Measurements from ENCODE around the gene GPBP1.
"Not testable (repeated sequence)": the region's sequence is repeated elsewhere in the genome, so short reads cannot be mapped to it uniquely, and the experiment has no call there.

The GPBP1 gene

DNA sequence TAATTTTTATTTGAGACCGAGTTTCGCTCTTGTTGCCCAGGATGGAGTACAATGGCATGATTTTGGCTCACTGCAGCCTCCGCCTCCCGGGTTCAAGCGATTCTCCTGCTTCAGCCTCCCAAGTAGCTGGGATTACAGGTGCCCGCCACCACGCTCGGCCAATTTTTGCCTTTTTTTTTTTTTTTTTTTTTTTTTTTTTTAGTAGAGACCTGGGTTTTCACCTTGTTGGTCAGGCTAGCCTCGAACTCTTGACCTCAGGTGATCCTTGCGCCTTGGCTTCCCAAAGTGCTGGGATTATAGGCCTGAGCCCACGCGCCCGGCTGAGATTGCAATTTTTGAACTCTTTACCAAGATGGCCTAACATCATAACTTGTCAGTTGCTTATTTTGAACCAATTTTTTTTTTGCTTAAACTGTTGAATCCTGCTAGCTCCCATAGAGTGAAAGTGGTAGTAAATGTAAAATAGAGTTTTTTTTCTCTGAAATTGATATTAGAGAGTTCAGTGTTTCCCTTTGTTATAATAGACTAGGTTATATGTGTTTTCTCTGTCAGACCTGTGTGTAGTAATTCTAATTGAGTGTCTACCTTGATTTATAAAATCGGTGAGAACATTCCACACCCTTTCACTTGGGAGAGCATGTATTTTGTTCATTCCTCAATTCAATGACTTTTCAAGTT is 3.8 kb downstream of the GPBP1 start:
- no peak for DNase-seq

DNA sequence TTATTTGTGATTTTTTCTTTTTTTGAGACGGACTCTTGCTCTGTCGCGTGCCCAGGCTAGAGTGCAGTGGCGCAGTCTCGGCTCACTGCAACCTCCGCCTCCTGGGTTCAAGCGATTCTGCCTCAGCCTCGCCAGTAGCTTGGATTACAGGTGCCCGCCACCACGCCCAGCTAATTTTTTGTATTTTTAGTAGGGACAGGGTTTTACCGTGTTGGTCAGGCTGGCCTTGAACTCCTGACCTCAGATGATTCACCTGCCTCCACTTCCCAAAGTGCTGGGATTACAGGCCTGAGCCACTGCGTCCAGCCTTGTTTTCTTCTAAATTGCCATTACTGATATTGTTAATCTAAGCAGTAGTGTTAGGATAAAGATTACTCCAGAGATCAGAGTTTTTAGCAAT is 4.4 kb downstream of the GPBP1 start:
- not testable (repeated sequence) for DNase-seq

DNA sequence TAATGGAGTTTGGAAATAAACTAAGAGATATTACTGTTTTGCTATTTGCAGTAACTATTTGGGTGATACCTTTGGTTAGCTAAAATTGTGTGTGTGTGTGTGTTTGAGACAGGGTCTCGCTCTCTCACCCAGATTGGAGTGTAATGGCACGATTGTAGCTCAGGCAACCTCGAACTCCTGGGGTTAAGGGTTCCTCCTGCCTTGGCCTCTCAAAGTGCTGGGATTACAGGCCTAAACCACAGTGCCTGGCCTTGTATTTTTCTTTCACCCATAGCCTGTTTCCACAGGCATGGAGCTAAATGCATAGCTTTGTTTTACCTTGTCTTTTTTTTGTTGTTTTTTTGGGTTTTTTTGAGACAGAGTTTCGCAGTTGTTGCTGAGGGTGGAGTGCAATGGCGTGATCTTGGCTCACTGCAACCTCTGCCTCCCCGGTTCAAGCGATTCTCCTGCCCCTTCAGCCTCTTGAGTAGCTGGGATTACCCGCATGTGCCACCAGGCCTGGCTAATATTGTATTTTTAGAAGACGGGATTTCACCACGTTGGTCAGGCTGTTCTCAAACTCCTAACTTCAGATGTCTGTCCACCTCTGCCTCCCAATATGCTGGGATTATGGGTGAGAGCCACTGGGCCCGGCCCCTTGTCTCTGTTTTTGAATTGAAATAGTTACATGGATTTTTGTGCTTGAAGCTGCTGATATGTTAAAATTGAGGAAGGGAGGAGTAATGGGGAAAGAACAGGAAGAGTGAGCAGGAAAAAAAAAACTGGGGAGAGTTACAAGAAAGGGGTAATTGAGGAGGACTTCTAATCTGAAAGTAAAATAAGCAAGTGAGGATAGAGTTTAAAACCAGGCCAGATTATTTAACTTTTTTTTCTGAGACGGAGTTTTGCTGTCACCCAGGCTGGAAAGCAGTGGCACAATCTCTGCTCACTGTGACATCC is 5.7 kb downstream of the GPBP1 start:
- DNase-seq: no peak

DNA sequence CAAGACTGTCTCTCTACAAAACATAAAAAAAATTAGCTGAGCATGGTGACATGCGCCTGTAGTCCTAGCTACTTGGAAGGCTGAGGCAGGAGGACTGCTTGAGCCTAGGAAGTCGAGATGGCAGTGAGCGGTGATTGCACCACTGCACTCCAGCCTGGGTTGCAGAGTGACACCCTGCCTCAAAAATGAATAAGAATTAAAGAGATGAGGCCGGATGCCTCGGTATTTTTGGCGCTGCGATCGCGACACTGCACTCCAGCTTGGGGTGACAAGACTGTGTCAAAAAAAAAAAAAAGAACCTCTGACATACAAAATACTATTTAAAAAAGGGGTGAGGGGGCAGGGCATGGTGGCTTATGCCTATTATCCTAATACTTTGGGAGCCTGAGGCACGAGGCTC is 7.3 kb downstream of the GPBP1 start:
- DNase-seq: no peak

DNA sequence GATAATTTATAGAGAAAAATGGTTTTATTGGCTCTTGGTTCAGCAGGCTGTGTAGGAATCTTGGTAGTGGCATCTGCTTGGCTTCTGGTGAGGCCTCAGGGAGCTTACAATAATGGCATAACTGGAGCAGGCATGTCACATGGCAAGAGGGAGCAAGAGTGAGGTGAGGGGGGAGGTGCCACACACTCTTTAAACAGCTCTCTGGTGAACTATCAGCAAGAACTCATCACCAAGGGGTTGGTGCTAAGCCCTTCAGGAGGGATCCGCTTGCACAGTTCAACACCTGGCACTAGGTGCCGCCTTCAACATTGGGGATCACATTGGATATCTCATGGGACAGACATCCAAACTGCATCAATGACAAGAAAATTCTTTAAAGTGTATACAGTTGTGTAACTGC is 10.5 kb downstream of the GPBP1 start:
- no peak for DNase-seq

DNA sequence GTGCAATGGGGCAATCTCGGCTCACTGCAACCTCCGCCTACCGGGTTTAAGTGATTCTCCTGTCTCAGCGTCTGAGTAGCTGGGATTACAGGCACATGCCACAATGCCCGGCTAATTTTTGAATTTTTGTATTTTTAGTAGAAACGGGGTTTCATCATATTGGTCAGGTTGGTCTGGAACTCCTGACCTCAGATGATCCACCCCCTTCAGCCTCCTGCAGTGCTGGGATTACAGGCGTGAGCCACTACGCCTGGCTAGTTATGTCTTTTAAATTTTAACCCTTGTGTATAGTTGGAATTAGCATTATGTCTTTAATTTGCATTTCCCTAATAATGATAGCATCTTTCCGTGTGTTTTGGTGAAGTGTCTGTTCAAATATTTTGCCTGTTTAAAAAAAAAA is 11.5 kb downstream of the GPBP1 start:
- DNase-seq: no peak

DNA sequence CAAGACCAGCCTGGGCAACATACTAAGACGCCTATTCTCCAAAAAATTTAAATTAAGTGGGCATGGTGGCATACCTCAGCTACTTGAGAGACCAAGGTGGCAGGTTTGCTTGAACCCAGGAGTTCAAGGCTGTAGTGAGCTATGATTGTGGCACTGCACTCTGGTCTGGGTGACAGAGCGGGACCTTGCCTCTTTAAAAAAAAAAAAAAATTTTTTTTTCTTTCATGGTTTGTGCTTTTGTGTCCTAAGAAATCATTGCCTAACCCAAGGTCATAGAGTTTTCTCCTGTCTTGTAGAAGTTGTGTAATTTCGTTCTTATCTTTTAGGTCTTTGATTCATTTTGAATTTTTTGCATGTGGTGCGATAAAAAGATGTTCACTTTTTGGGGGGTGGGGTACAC is 12.3 kb downstream of the GPBP1 start:
- DNase-seq: no peak

DNA sequence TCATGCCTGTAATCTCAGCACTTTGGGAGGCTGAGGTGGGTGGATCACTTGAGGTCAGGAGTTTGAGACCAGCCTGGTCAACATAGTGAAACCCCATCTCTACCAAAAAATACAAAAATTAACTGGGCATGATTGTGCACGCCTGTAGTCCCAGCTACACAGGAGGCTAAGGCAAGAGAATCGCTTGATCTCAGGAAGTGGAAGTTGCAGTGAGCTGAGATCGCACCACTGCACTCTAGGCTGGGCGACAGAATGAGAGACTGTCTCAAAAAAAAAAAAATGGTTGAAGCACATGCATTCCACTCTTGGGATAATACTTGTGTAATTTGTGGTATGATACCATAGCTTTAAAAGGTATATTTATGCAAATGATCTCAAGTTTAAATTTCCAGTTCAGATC is 14.1 kb downstream of the GPBP1 start:
- not testable (repeated sequence) for DNase-seq

DNA sequence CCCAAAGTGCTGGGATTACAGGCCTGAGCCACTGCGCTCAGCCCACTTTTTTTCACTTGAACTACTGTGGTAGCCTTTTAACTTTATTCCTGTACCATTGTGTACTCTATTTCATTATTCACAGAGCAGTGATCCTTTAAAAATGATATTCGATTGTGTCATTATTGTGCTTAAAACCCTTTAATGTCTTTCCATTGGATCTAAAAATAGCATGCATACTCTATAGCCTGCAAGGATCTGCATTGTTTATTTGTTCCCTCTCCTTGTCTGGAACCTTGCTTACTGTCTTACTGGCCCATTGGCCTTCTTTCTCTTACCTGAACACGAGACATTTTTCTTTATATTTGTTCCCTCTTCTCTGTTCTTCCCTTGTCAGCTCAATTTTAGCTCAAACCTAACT is 15.7 kb downstream of the GPBP1 start:
- no peak for DNase-seq

DNA sequence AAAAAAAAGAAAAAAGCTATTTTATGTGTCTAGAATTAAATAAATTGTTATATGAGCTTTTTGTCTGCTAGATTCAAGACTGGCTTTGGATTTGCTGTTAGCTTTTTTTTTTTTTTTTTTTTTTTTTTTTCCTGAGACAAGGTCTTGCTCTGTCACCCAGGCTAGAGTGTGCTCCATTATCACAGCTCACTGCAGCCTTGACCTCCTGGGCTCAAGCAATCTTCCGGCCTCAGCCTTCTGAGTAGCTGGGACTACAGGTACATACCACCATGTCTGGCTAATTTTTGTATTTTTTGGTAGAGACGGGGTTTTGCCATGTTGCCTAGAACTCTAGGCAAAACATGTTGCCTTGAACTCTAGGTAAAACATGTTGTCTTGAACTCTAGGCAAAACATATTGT is 16.7 kb downstream of the GPBP1 start:
- no peak for DNase-seq

DNA sequence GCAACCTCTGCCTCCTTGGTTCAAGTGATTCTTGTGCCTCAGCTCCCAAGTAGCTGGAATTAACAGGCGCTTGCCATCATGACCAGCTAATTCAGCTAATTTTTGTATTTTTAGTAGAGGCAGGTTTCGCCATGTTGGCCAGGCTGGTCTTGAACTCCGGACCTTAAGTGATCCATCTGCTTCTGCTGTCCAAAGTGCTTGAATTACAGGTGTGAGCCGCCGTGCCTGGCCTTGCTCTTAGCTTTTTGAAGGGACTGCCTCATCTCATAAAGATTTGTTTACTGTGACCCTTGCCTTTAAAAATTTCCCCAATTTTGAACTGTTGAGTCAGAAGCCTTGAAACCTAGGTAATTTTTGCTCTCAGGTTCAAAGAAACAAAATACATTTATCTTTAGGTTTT is 17.3 kb downstream of the GPBP1 start:
- DNase-seq: no peak

DNA sequence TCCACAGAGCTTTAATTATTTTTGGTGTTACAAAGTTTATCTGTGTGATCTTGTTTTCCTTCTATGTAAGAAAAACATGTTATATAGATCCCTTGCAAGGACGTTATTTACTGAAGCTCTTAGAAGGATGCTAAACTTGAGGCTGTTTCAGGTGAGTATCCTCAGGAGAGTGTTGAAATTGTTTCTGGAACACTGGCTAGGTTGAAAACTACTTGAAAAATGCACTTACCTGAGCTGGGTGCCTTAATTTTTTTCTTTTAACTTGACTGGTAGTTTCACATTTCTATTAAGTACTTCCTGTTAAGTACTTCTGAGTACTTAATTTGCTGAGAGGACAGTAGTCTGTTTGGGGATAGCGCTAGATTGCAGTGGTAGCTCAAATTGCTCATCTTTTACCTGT is 18.1 kb downstream of the GPBP1 start:
- no peak for DNase-seq

DNA sequence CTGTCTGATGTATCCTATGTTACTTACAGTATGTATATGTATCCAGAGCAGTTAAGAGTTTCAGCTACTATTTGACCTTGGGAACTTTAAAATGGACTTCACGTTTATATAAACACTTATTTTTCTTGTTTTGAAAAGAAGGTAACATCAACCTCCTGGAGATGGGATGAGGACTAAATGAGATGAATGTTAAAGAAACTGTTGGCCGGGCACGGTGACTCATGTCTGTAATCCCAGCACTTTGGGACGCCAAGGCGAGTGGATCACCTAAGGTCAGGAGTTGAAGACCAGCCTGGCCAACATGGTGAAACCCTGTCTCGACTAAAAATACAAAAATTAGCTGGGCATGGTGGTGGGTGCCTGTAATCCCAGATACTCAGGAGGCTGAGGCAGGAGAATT is 19.0 kb downstream of the GPBP1 start:
- not testable (repeated sequence) for DNase-seq

DNA sequence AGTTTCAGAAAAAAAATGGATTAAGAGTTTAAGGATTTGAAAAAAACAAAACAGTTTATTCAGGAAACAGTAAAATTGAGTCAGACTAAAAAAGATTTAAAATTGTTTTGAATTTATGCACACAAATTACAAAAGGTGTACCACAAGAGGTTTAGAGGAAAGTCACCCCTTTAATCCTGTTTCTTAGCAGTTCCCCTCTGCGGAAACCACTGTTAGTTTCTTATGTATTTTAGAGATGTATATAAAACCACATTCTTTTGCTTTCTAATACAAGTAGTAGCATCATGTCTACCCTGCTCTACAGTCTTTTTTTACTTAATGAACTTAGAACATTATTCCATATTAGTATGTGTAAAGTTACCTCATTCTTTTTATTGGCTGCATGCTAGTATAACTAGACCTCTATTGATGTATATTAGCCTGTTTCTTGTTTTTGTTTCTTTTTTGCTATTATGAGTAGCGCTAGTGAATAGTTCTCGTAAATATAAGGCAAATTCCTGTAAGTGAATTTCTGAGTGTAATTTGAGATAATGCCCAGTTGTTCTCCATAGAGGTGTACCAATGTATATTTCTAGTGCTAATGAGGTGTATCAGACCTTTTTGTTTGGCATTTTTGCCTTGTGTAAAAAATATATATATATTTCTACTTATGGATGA is 20.0 kb downstream of the GPBP1 start:
- no peak for DNase-seq

DNA sequence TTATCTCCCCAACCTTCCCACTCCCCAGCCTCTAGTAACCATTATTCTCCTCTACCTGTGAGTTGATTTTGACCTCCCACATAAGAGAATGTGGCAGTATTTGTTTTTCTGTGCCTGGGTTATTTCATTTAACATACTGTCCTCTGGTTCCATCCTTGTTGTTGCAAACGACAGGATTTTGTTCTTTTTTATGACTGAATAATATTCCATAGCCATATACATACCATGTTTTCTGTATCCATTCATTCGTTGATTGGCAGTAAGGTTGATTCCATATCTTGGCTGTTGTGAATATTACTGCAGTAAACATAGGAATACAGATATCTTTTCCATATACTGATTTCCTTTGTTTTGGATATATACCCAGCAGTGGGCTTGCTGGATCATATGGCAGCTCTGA is 20.8 kb downstream of the GPBP1 start:
- no peak for DNase-seq

DNA sequence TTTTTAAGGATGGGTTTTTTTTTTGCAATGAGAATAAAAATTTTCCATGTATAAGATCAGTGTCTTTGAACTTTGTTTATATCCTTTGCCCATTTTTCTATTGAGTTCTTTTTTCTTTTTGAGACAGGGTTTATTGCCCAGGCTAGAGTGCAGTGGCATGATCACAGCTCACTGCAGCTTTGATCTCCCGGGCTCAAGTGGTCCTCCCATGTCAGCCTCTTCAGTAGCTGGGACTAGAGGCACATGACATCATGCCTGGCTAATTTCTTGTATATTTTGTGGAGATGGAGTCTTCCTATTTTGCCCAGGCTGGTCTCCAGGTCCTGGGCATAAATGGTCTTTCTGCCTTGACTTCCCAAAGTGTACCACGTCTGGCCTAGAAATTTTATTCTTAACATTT is 21.2 kb downstream of the GPBP1 start:
- no peak for DNase-seq

DNA sequence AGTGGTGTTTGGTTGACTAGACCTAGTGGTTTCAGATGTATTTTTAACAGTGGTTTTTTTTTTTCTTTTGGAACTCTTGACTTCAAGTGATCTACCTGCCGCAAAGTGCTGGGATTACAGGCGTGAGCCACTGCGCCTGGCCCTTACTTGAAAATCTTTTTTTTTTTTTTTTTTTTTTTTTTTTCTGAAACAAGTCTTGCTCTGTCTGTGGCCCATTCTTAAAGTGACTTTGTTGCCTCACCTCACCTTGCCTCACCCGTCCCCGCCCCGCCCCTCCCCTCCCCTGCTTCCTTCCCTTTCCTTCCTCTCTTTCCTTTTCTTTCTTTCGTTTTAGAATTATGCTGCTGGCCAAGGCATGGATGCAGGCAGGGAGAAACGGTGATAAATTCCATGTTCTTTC is 26.0 kb downstream of the GPBP1 start:
- no peak for DNase-seq

DNA sequence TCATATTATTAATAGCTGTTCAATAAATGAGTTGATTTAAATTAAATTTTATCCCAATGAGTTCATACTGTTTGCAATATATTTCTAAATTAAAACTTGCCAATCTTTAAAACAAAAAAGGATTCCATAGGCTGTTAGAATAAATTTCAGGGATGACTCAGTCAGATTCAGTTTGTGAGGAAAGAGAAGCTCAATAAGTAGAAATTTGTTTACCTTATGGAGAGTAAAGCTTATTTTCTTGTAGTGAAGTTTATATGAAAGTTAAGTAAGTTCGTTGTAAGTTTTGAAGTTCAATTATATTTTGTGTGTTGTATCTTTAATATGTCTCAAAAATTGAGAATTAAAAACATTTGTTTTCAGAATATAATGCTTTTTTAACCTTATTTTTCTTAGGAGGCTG is 29.0 kb downstream of the GPBP1 start:
- DNase-seq: no peak

DNA sequence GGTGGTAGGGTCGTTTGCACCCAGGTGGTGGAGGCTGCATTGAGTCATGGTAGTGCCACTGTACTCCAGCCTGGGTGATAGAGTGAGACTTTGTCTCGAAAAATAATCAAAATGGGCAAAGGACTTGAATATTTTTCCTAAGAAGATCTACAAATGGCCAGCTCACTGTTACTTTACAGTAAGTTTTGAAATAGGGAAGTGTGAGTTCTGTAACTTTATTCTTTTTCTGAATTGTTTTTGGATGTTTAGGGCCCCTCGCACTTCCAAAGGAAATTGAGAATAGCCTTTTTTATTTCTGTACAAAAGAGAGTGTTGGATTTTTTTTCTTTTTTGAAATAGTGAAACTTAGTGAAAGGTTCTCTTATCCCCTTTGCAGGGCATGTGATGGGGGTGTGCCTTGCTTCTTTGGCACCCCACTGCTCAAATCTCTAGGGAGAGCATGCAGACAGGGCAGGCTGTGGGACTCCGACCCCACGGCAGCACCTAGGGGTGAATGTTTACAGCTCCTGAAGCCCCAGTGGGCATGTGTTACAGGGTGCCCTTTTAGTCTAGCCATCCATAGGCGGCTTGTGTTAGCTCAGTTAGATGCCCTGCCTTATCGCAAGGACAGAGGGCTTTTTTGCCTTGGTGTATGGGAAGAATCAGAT is 33.3 kb downstream of the GPBP1 start:
- DNase-seq: no peak

DNA sequence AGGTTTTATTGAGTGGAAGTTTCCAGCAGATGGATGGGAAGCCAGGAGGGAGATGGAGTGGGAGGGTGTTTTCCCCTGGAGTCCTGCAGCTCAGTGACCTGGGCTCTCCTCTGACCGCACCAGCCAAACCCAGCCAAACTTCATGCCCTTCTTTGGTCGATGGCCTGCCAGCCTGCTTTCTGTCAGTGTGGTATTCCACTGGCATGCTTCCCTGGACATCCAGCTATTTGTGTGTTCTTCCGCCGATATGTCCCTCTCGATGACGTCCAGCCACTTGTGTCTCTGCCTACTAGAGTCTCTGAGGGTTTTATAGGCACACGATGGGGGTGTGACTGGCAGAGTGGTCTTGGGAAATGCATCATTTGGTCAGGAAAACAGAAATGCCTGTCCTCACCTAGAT is 33.8 kb downstream of the GPBP1 start:
- DNase-seq: no peak

DNA sequence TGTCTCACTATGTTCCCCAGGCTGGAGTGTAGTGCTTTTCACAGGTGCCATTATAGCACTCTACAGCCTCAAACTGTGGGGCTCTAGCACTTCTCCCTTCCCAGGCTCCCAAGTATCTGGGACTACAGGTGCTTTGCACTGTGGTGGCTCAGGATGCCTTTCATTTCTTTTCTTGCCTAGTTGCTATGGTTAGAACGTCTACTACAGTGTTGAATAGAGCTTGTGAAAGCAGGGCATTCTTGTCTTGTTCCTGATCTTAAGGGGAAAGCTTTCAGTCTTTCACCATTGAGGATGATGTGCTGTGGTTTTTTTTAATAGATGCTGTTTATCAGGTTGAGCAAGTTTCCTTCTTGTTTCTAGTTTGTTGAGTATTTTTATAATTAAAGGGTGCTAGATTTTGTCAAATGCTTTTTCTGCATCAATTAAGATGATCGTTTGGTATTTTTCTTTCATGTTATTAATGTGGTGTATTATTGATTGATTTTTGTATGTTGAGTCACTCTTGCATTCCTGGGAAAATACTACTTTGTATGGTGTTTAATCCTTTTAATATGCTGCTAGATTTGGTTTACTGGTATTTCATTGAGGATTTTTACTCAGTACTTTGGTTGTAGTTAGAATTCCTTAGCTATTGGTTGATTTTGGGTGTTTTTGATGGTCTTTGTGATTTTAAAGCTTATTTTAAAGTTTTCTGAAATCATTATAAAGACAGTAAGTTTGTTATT is 35.6 kb downstream of the GPBP1 start:
- DNase-seq: no peak

DNA sequence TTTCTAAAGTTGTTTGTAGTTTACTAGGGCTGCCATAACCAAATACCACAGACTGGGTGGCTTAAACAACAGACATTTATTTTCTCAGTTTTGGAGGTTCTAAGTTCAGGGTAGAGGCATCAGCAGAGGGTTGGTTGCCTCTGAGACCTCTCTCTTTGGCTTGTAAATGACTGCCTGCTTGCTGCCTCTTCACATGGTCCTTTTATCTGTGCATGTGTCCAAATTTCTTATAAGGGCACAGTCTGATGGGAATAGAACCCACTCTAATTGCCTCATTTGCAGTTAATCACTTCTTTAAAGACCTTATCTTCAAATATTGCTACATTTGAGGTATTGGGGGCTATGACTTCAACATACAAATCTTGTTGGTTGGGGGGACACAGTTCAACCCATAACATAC is 36.8 kb downstream of the GPBP1 start:
- DNase-seq: no peak

DNA sequence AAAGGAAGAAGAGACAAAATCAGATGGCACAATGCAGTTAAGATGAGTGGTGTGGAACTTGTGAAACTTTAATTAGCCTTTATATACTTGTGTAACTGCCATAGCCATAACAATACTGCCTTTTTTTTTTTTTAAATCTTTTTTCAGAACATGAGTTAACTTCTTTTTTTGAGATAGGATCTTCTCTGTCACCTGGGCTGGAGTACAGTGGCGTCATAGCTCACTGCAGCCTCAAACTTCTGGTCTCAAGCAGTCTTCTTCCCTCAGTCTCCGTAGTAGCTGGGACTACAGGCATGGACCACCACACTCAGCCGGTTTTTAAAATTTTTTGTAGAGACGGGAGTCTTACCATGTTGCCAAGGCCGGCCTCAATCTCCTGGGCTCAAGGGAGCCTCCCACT is 37.2 kb downstream of the GPBP1 start:
- no peak for DNase-seq
